HEK293 (cell line): ENCODE results near the gene ZBTB5.

Source experiments
- FEZF1 ChIP-seq: fragments of 450-650 bp; formaldehyde crosslinking; IDR thresholded peaks from 2 replicates; pipeline ENCODE4 v1.5.1; 2016; ENCODE audit warnings: missing biosample characterization, missing genetic modification characterization
- GFI1B ChIP-seq: fragments of 450-650 bp; formaldehyde crosslinking; IDR thresholded peaks from 2 replicates; pipeline ENCODE4 v1.5.1; 2016; ENCODE audit warnings: missing biosample characterization, missing genetic modification characterization
- KLF10 ChIP-seq: fragments of 450-650 bp; IDR thresholded peaks from 2 replicates; pipeline ENCODE4 v1.5.1; 2018; ENCODE audit warnings: missing biosample characterization, mild to moderate bottlenecking, missing genetic modification characterization
- TCF7L2 ChIP-seq: IDR thresholded peaks from 2 replicates; pipeline ENCODE4 v1.6.1; 2011; ENCODE audit warnings: low read depth, mild to moderate bottlenecking, inconsistent platforms, low read length, moderate library complexity, borderline replicate concordance
- ZNF274 ChIP-seq, 2 experiments: fragments of 200-500 bp in 1 of 2; fragments of 450-650 bp in 1 of 2; sonication (Bioruptor generic) in 1 of 2; formaldehyde crosslinking in 1 of 2; IDR thresholded peaks; 2 replicates each; pipeline versions ENCODE4 v1.5.1 to v1.6.1; 2014 to 2016; ENCODE audit warnings: borderline replicate concordance in 1 of 2, inconsistent platforms in 1 of 2, low read length in 1 of 2, missing biosample characterization in 1 of 2, missing genetic modification characterization in 1 of 2
- ZNF473 ChIP-seq: fragments of 450-650 bp; formaldehyde crosslinking; IDR thresholded peaks from 2 replicates; pipeline ENCODE4 v1.5.1; 2017; ENCODE audit warnings: missing biosample characterization, missing genetic modification characterization
- ZNF792 ChIP-seq: fragments of 450-650 bp; formaldehyde crosslinking; IDR thresholded peaks from 2 replicates; pipeline ENCODE4 v1.5.1; 2016; ENCODE audit warnings: missing biosample characterization, missing genetic modification characterization
- TF ChIP-seq, protein P1 (sequence below): fragments of 450-650 bp; formaldehyde crosslinking; IDR thresholded peaks from 2 replicates; pipeline ENCODE4 v1.5.1; 2016; ENCODE audit warnings: missing biosample characterization, missing genetic modification characterization

DNA sequence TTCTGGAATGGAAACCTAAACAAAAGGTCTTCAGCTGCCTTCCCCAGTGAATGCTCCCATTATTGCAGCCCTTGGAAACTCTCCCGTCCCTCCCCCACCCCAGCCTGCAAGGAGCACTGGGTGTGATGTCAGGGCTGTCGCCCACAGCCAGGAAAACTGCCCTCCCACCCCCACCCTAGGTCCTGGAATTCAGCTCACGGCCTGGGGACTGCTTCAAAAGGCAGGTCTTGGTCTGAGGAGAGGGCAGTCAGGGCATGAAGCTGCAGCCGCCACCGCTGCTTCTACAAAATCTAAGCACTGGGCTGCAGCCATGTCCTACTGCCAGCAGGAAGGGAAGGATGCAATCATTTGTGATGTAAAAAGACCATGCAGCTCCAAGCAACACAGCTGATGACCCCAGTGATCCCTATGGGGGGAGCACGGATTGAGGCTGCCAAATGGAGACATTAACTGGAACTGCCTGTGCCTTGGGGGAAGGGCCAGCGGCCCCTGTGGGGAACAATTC lies 31.3 kb downstream of the ZBTB5 start:
- no peak for TF ChIP-seq ZNF274 (IDR thresholded peaks at IDR 0.05; ENCODE audit: low read length)
- TF ChIP-seq ZNF274 (tag by site-specific recombination; IDR thresholded peaks at IDR 0.05; ENCODE audit: borderline replicate concordance) = no peak
- TF ChIP-seq ZNF792 (tag by site-specific recombination) = no peak
- no peak for TF ChIP-seq TCF7L2
- TF ChIP-seq GFI1B (tag by site-specific recombination) = no peak
- TF ChIP-seq, protein P1, sequence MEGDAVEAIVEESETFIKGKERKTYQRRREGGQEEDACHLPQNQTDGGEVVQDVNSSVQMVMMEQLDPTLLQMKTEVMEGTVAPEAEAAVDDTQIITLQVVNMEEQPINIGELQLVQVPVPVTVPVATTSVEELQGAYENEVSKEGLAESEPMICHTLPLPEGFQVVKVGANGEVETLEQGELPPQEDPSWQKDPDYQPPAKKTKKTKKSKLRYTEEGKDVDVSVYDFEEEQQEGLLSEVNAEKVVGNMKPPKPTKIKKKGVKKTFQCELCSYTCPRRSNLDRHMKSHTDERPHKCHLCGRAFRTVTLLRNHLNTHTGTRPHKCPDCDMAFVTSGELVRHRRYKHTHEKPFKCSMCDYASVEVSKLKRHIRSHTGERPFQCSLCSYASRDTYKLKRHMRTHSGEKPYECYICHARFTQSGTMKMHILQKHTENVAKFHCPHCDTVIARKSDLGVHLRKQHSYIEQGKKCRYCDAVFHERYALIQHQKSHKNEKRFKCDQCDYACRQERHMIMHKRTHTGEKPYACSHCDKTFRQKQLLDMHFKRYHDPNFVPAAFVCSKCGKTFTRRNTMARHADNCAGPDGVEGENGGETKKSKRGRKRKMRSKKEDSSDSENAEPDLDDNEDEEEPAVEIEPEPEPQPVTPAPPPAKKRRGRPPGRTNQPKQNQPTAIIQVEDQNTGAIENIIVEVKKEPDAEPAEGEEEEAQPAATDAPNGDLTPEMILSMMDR = no peak
- TF ChIP-seq ZNF473 (tag by site-specific recombination) = no peak
- TF ChIP-seq FEZF1 (tag by site-specific recombination) = no peak
- no peak for TF ChIP-seq KLF10 (tag by site-specific recombination)
